ENCODE data around the gene CAMTA1.

GRCh38 chr1:7579016-7579415 is 793.8 kb downstream of the CAMTA1 start:
- no peak for TF ChIP-seq EZH2 (IDR thresholded peaks at IDR 0.05; ENCODE audit: borderline replicate concordance, low read depth, low read length, poor library complexity, severe bottlenecking)
- no peak for TF ChIP-seq CTCF (conservative IDR thresholded peaks at IDR 0.05; ENCODE audit: low read depth, low read length)

Data from A673 (cell line).